Osteoblast (primary cell): ENCODE results near the gene ARIH2. TPM values are rescaled to one million over a fixed set of nuclear protein-coding genes. Genes with fewer than 3 reads are reported as not detected.

Experiments used
- DNase-seq: peaks from one replicate; pipeline ENCODE4 v3.0.0; 2011; ENCODE audit warnings: low spot score, mixed read lengths; ENCODE audit not compliant: insufficient read length; ENCODE audit errors: missing footprints
- H2AFZ ChIP-seq: 2 replicates; pipeline ENCODE4 v1.6.0; 2011; ENCODE audit warnings: mild to moderate bottlenecking, low read length
- H3K27ac ChIP-seq: 2 replicates; pipeline ENCODE4 v1.5.1; 2011; ENCODE audit warnings: mild to moderate bottlenecking, low read depth, low read length, moderate library complexity
- H3K27me3 ChIP-seq: 2 replicates; pipeline ENCODE4 v1.6.0; 2012; ENCODE audit warnings: mild to moderate bottlenecking, control low read depth, inconsistent platforms, low read length, moderate library complexity; ENCODE audit not compliant: insufficient read depth
- H3K36me3 ChIP-seq: 2 replicates; pipeline ENCODE4 v1.5.1; 2011; ENCODE audit warnings: mild to moderate bottlenecking, low read length, control low read depth, moderate library complexity; ENCODE audit not compliant: insufficient read depth
- H3K4me1 ChIP-seq: 2 replicates; pipeline ENCODE4 v1.5.1; 2011; ENCODE audit warnings: mild to moderate bottlenecking, low read length, control low read depth, moderate library complexity; ENCODE audit not compliant: insufficient read depth
- H3K4me2 ChIP-seq: 2 replicates; pipeline ENCODE4 v1.6.0; 2011; ENCODE audit warnings: mild to moderate bottlenecking, low read length; ENCODE audit not compliant: insufficient read depth
- H3K4me3 ChIP-seq: fragments of 200-600 bp; sonication (generic); 3 replicates; pipeline ENCODE4 v1.5.1; 2012; ENCODE audit warnings: mild to moderate bottlenecking, low read length, inconsistent platforms; ENCODE audit not compliant: insufficient read depth
- H3K79me2 ChIP-seq: 2 replicates; pipeline ENCODE4 v1.6.0; 2012; ENCODE audit warnings: mild to moderate bottlenecking, low read length, control low read depth, inconsistent platforms; ENCODE audit not compliant: insufficient read depth
- H3K9me3 ChIP-seq: 2 replicates; pipeline ENCODE4 v1.5.1; 2011; ENCODE audit warnings: low read depth, low read length, control low read depth
- H4K20me1 ChIP-seq: 2 replicates; pipeline ENCODE4 v1.6.0; 2012; ENCODE audit warnings: mild to moderate bottlenecking, low read length, control low read depth; ENCODE audit not compliant: insufficient read depth
- CTCF ChIP-seq: IDR thresholded peaks from 2 replicates; pipeline ENCODE4 v1.5.1; 2011; ENCODE audit warnings: mild to moderate bottlenecking, low read depth, low read length, moderate library complexity; ENCODE audit errors: extremely low read depth
- total RNA-seq: library from RNA; depleted of rRNA; stranded (reverse); fragments of >200 nt; gene quantifications from 2 replicates; pipeline ENCODE4 v1.2.3, GENCODE V29; 2012

The ARIH2 gene
- total RNA-seq, 1 donor = 69.1 TPM

GRCh38 chr3:48962340-48962739, 43.7 kb downstream of the ARIH2 start:
- no peak for TF ChIP-seq CTCF
- no peak overlapping the region for H2AFZ ChIP-seq
- H4K20me1 ChIP-seq = peaks cover 15% of the 10 kb centered on the region

GRCh38 chr3:48962939-48963338, 44.3 kb downstream of the ARIH2 start:
- no peaks in the 10 kb centered on the region for H3K9me3 ChIP-seq
- peaks cover 15% of the 10 kb centered on the region for H4K20me1 ChIP-seq
- no peaks in the 10 kb centered on the region for H3K27me3 ChIP-seq
- H3K4me1 ChIP-seq = peaks cover 25% of the 10 kb centered on the region
- no peak for DNase-seq
- peaks cover 21% of the 10 kb centered on the region for H3K79me2 ChIP-seq
- no peak for TF ChIP-seq CTCF
- H3K4me3 ChIP-seq = no peak overlapping the region
- H3K27ac ChIP-seq = no peak overlapping the region
- peaks cover 27% of the 10 kb centered on the region for H3K36me3 ChIP-seq
- H2AFZ ChIP-seq = no peak overlapping the region
- H3K4me2 ChIP-seq = no peak overlapping the region

More at GRCh38 chr3:48962340-48962739, 43.7 kb downstream of the ARIH2 start:
- H3K9me3 ChIP-seq = no peaks in the 10 kb centered on the region
- peaks cover 29% of the 10 kb centered on the region for H3K36me3 ChIP-seq
- no peaks in the 10 kb centered on the region for H3K27me3 ChIP-seq
- H3K27ac ChIP-seq = no peak overlapping the region
- peaks cover 22% of the 10 kb centered on the region for H3K4me1 ChIP-seq
- DNase-seq = no peak
- H3K79me2 ChIP-seq = peaks cover 26% of the 10 kb centered on the region
- no peak overlapping the region for H3K4me3 ChIP-seq
- no peak overlapping the region for H3K4me2 ChIP-seq

- no peak for DNase-seq
- TF ChIP-seq CTCF = no peak
- Histone ChIP-seq H3K36me3 (peaks cover 27% of the 10 kb centered on the region), H3K27ac (no peak overlapping the region), H3K4me3 (no peak overlapping the region), H3K79me2 (peaks cover 19% of the 10 kb centered on the region), H3K9me3 (no peaks in the 10 kb centered on the region), H4K20me1 (peaks cover 15% of the 10 kb centered on the region), H2AFZ (no peak overlapping the region), H3K4me1 (peaks cover 25% of the 10 kb centered on the region), H3K4me2 (no peak overlapping the region), H3K27me3 (no peaks in the 10 kb centered on the region)
Measured at GRCh38 chr3:48963591-48963990, 44.9 kb downstream of the ARIH2 start.

- H3K36me3 ChIP-seq = peaks cover 52% of the 10 kb centered on the region
- H3K4me2 ChIP-seq = peak overlapping the region; percentile 71
- TF ChIP-seq CTCF = no peak
- no peak overlapping the region for H3K4me3 ChIP-seq
- no peak for DNase-seq
- no peaks in the 10 kb centered on the region for H3K9me3 ChIP-seq
- H3K27ac ChIP-seq = peak overlapping the region; percentile 48
- peaks cover 20% of the 10 kb centered on the region for H3K4me1 ChIP-seq
- no peaks in the 10 kb centered on the region for H3K27me3 ChIP-seq
- no peak overlapping the region for H2AFZ ChIP-seq
- H3K79me2 ChIP-seq = peaks cover 18% of the 10 kb centered on the region
- peaks cover 6% of the 10 kb centered on the region for H4K20me1 ChIP-seq
Measured at GRCh38 chr3:48966367-48966766, 47.7 kb downstream of the ARIH2 start.
